Activated naive CD4-positive, alpha-beta T cell treated with anti-CD3 and anti-CD28 coated beads for 36 hours (primary cell): ENCODE data around the gene PMM2. TPM values are rescaled to one million over a fixed set of nuclear protein-coding genes. Genes with fewer than 3 reads are reported as not detected.
"Not testable (repeated sequence)": the region's sequence is repeated elsewhere in the genome, so short reads cannot be mapped to it uniquely, and the experiment has no call there.

ENCODE experiments used
- CTCF ChIA-PET: fragments of 350-600 bp; sonication (Branson Sonifier 250); formaldehyde crosslinking; loops from one replicate; lab custom pipeline; 2021; ENCODE audit warnings: antibody characterized with exemption; lab: Charles Lee
- DNase-seq: peaks from one replicate; pipeline ENCODE4 v3.0.0-alpha.2; 2020
- H3K27ac Mint-ChIP-seq: one replicate; pipeline ENCODE4 v1.8.0; 2021; ENCODE audit warnings: mild to moderate bottlenecking, mixed read lengths
- H3K27me3 Mint-ChIP-seq: one replicate; pipeline ENCODE4 v1.8.0; 2021; ENCODE audit warnings: low read depth, mixed read lengths
- H3K36me3 Mint-ChIP-seq: one replicate; pipeline ENCODE4 v1.8.0; 2021; ENCODE audit warnings: low read depth, mixed read lengths
- H3K4me1 Mint-ChIP-seq: one replicate; pipeline ENCODE4 v1.8.0; 2021; ENCODE audit warnings: low read depth, mixed read lengths
- H3K4me3 Mint-ChIP-seq: one replicate; pipeline ENCODE4 v1.8.0; 2021; ENCODE audit warnings: mild to moderate bottlenecking, moderate library complexity, mixed read lengths
- H3K9me3 Mint-ChIP-seq: one replicate; pipeline ENCODE4 v1.8.0; 2021; ENCODE audit warnings: mixed read lengths
- intact Hi-C: fragments of 100-400 bp; cut with micrococcal nuclease; formaldehyde crosslinking; loops from one replicate; pipeline ENCODE4 v1.15.1; 2023
- total RNA-seq, 2 experiments: library from RNA; stranded (reverse); gene quantifications; one replicate each; pipeline ENCODE4 v1.2.3, GENCODE V29; 2021

The PMM2 gene
- total RNA-seq = 10 to 100 TPM; 20.1 to 20.8 TPM

DNA sequence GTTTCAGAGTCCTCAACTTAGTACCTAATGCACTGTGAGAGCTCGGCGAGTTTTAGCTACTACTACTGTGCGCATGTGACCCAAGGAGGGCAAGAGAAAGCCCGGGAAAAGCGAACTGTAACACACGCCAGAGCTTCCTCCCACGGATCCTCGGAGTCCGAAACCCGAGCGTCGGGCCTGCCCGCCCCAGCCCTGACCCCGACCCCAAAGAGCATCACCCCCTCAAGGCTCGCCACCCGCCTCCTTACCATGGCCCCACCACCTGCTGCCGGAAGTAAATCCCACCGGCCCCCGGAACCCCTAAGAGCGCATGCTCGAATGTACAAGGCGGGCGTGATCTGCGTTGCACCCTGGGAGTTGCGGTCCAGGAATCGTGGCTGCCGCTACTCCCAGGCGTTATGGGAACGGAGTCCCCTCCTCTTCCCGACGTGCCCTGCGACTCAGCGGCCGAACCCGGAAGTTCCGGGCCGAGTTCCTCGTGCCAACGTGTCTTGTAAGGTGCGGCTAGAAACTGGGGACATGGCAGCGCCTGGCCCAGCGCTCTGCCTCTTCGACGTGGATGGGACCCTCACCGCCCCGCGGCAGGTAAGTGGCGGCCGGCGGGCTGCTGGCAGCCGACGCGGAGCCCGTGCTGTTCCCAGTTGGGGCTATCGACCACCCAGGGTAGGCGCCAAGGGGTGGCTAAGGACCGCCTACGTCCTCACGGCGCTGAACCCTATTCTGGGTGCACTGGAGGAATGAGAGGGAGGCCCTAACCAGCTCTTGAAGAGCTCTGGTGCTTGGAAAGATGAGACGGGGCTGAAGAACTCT lies at the start of gene PMM2, which contains the start of gene TMEM186:
Gene PMM2, plus strand, starts transcription at position 476 of the 810 bp plus-strand sequence. Its CDS starts 44 bp downstream, at position 520.
Gene TMEM186, minus strand, starts transcription at position 276 of the 810 bp plus-strand sequence. Its CDS starts 25 bp downstream, at position 251.
- Mint-ChIP-seq H3K4me1 (peaks cover 49% of the 10 kb centered on the region), H3K36me3 (peaks cover 27% of the 10 kb centered on the region), H3K27me3 (no peaks in the 10 kb centered on the region), H3K9me3 (no peaks in the 10 kb centered on the region), H3K27ac (peak within 1 kb of the TSS; percentile 91), H3K4me3 (peak within 1 kb of the TSS; percentile 95)
- peak; percentile 96 for DNase-seq
- CTCF ChIA-PET = interaction anchor here (1.5 kb wide), 1 partner anchor 139 kb away, joined by 3 read pairs; no protein-coding TSS in a partner anchor
- intact Hi-C loops = loop anchor here (1.0 to 5.0 kb wide), 9 partner anchors 71 to 337 kb away; partner anchors contain the start of genes HAPSTR1, METTL22 and USP7

DNA sequence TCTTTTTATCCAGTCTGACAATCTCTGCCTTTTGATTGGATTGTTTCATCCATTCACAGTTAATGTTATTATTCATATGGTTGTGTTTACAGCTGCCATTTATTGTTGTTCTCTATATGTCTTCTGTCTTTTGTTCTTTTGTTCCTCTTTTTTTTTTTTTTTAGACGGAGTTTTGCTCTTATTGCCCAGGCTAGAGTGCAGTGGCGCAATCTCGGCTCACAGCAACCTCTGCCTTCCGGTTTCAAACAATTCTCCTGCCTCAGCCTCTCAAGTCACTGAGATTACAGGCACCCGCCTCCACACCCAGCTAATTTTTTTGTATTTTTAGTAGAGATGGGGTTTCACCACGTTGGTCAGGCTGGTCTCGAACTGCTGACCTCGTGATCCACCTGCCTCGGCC lies 48.7 kb upstream of the PMM2 start:
- H3K36me3 Mint-ChIP-seq, H3K27ac Mint-ChIP-seq, CTCF ChIA-PET, H3K4me1 Mint-ChIP-seq, H3K27me3 Mint-ChIP-seq, H3K9me3 Mint-ChIP-seq, intact Hi-C loops, H3K4me3 Mint-ChIP-seq, DNase-seq: not testable (repeated sequence)

DNA sequence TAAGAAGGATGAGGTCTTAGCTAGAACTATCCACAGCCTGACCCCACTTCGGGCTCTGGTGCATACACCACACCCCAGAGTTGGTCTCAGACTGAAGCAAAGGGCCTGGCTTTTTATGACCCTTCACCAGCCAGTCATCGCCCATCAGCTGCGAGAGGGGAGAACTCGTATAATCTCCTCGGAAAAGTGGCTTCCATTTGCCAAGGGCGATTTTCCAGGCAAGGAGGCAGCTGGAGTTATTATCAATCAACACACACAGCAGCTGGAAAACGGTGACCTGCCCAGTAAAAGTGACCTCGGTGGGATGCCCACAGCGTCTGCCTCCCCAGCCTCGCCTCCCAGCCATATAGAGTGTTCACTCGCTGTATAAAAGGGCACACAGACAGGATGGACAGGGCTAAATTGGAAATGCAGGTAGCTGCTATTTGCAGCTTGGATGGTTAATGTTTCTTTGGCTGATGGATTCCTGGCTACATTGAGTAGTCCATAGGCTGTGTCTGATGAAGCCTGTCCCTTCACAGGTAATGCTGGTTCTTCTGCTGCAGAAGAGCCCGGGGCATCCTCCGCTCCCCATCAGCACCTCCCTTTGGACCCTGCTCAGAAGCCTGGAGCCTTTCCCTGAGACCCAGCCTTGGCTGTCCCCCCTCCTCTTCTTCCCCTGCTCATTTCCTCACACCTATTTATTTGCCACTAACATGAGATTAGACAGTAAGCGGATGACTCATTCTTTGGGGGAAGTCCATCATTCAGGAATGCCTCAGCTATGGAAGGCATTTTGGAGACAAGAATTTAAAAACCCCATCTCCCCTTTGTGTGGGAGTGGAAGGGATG lies 45.9 kb upstream of the PMM2 start:
- intact Hi-C loops = no loop called here
- Mint-ChIP-seq H3K36me3 (peaks cover 1% of the 10 kb centered on the region), H3K27me3 (no peaks in the 10 kb centered on the region), H3K4me3 (no peak overlapping the region), H3K4me1 (no peaks in the 10 kb centered on the region), H3K27ac (no peak overlapping the region), H3K9me3 (no peaks in the 10 kb centered on the region)
- CTCF ChIA-PET = interaction anchor here (0.6 to 0.7 kb wide), 3 partner anchors 57 to 629 kb away, joined by 3 to 5 read pairs (median 3); no protein-coding TSS in a partner anchor
- no peak for DNase-seq

DNA sequence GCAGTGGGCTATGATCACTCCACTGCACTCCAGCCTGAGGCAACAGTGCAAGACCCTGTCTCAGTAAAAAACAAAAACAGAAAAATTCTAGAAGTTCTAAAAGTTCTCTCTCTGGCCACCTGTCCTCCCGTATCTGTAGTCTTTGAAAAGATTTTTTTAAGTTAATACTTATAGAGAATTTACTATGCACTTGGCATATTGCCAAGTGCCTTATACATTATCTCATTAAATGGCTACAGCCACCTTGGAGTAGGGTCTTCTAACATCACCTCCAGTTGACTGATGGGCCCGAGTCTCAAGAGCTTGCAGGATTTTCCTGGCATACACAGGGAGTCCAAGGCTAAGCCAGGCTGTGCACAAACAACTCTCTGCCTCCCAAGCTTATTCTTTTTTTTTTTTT lies 44.9 kb upstream of the PMM2 start:
- intact Hi-C loops = no loop called here
- CTCF ChIA-PET = interaction anchor here (0.6 kb wide), 2 partner anchors 58 to 630 kb away, joined by 3 read pairs; no protein-coding TSS in a partner anchor
- DNase-seq = no peak
- no peaks in the 10 kb centered on the region for H3K9me3 Mint-ChIP-seq
- no peak overlapping the region for H3K4me3 Mint-ChIP-seq
- no peaks in the 10 kb centered on the region for H3K27me3 Mint-ChIP-seq
- no peak overlapping the region for H3K27ac Mint-ChIP-seq
- no peaks in the 10 kb centered on the region for H3K4me1 Mint-ChIP-seq
- H3K36me3 Mint-ChIP-seq = peaks cover 1% of the 10 kb centered on the region

DNA sequence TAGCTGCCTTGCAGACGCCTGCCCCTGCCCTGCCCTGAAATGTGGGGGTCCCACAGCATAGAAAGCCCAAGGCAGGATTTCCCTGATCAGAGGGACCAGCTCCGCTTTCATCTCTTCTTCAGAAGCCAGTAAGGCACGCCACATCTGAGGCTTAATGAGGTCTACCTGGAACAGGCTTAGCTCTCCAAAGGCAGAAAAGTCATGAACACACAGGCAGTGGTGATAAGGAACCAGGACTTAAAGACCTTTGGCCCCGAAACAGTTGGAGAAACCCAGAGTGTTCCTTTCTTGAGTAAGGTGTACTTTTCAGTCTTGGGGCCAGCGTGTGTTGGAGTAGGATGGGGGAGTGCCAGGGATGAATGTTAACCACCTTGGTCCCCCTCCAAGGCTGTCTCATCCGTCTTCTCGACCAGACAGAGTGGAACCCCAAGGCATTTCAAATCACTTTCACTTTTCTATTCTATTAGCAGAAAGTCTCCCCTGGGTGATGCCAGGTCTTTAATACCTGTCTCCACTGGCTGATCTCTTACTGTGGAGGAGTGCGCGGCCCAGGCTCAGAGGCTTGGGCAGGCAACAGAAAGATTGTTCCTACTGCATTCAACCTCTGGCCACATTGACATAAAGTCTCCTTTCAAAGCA lies 44.1 kb upstream of the PMM2 start:
- no peaks in the 10 kb centered on the region for H3K27me3 Mint-ChIP-seq
- no peak for DNase-seq
- CTCF ChIA-PET = no interaction called here
- H3K4me3 Mint-ChIP-seq = no peak overlapping the region
- intact Hi-C loops = no loop called here
- no peaks in the 10 kb centered on the region for H3K9me3 Mint-ChIP-seq
- no peaks in the 10 kb centered on the region for H3K4me1 Mint-ChIP-seq
- peaks cover 1% of the 10 kb centered on the region for H3K36me3 Mint-ChIP-seq
- H3K27ac Mint-ChIP-seq = no peak overlapping the region

DNA sequence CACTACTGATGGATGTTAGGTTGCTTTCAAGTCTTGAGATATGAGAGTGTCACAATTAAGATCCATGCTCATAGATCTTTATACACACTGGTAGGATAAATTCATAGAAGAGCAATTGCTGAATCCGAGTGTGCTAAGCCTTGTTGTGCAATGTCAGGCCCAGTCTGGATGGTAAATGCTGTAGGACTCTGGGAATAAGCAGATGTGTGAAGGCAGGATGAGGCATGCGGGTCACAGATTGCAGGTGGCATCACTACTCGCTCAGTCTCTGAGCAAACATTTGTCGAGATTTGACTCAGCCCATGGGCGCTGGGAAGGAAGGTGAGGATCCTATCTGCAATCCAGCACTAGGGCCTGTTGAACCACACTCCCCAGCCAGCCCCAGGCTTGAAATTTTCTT lies 40.9 kb upstream of the PMM2 start:
- Mint-ChIP-seq H3K9me3 (no peaks in the 10 kb centered on the region), H3K27ac (no peak overlapping the region), H3K4me3 (no peak overlapping the region), H3K36me3 (peaks cover 1% of the 10 kb centered on the region), H3K27me3 (no peaks in the 10 kb centered on the region), H3K4me1 (no peaks in the 10 kb centered on the region)
- CTCF ChIA-PET = no interaction called here
- DNase-seq = no peak
- intact Hi-C loops = no loop called here

DNA sequence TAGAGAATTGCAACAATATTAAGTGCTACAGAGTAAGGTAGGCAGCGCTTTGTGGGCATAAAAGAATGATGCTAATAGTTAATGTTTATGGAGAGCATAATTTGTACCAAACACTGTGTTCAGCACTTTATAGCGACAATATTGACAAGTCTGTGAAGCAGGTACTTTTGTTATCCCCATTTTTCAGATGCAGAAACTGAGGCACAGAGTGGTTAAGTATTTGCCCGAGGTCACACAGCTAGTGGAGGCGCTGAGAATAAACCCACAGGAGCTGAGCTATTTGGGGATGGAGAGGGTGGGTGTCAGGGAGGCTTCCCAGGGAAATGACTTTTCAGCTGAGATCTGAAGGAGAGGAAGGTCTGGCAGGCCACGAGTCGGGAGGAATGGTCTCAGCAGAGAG lies 39.6 kb upstream of the PMM2 start:
- CTCF ChIA-PET = no interaction called here
- no peak for DNase-seq
- Mint-ChIP-seq H3K36me3 (peaks cover 1% of the 10 kb centered on the region), H3K27ac (no peak overlapping the region), H3K27me3 (no peaks in the 10 kb centered on the region), H3K4me3 (no peak overlapping the region), H3K9me3 (no peaks in the 10 kb centered on the region), H3K4me1 (no peaks in the 10 kb centered on the region)
- intact Hi-C loops = no loop called here

DNA sequence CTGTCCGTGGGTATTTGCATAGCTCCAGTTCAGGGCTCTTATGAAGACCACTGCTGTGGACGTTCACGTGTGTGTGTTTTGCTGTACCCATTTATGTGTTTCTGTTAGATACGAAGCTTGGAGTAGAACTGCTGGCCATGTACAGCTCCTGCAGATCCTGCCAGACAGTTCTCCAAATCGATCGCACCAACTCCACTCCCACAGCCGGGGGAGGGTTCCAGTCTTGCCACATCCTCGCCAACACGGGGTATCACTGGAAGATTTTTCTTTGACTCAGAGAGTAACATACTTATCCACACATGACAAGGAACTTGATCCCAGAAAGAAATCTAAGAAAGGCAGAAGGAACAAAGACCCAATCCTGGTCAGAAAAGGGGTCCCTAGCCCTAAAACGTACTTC lies 37.6 kb upstream of the PMM2 start:
- DNase-seq = no peak
- Mint-ChIP-seq H3K27me3 (no peaks in the 10 kb centered on the region), H3K9me3 (no peaks in the 10 kb centered on the region), H3K4me1 (no peaks in the 10 kb centered on the region), H3K36me3 (peaks cover 2% of the 10 kb centered on the region), H3K4me3 (no peak overlapping the region), H3K27ac (no peak overlapping the region)
- CTCF ChIA-PET = no interaction called here
- intact Hi-C loops = no loop called here

DNA sequence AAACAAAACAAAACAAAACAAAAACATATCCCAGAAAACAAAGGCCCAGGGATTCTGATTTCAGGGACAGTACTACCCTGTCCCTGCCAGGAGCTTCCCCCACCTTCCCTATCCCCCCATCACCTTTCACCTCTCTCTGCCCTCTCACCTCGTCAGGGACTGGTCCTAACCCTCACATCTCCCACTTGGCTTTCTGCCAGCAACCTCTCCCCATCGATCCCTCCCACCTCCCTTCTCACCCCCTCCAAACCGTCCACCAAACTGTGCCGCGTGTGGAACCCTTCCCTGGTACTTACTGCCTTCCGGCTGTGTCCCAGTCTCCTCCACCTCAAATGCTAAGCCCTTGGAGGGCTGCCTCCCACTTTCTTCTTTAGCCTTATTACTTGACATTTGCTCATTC lies 36.6 kb upstream of the PMM2 start:
- CTCF ChIA-PET = no interaction called here
- Mint-ChIP-seq H3K27me3 (no peaks in the 10 kb centered on the region), H3K36me3 (peaks cover 2% of the 10 kb centered on the region), H3K4me3 (no peak overlapping the region), H3K4me1 (no peaks in the 10 kb centered on the region), H3K9me3 (no peaks in the 10 kb centered on the region), H3K27ac (no peak overlapping the region)
- no peak for DNase-seq
- intact Hi-C loops = no loop called here

DNA sequence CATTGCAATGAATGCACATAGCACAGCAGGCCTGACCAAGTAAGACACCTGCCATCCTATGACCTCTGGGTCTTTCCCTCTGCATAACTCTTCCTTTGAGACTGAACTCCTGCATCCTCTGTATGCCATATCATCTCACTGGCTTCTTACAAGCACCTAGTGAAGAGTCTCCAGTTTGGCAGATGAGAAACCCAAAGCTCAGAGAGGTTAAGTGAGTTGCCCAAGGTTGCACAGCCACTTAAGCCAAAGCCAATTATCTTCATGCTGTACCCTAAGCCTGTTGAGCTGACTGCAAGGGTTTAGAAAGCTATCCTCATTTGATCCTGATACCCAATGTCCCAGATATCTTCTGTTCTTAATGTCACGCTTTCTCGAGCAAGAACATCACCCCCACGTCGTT lies 35.4 kb upstream of the PMM2 start:
- Mint-ChIP-seq H3K4me3 (no peak overlapping the region), H3K36me3 (peaks cover 2% of the 10 kb centered on the region), H3K27ac (no peak overlapping the region), H3K27me3 (no peaks in the 10 kb centered on the region), H3K9me3 (no peaks in the 10 kb centered on the region), H3K4me1 (no peaks in the 10 kb centered on the region)
- intact Hi-C loops = no loop called here
- CTCF ChIA-PET = no interaction called here
- DNase-seq = no peak

DNA sequence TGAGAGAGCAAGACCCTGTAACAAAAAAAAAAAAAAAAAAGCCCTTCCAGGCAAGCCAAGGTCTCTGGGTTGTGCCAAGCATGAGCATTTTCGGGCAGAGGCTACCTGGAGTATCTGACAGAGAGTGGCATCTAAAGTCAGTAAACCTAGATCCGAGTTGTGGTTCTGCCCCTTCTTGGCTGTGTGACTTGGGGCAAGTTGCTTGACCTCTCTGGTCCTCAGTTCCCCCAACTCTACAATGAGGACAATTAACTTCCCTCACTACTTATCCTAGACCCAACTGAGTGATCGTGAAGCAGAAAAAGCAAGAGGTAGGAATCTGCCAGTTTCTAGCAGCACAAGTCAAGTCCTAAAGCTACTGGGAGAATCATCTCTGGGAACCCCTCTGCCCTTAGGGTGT lies 34.6 kb upstream of the PMM2 start:
- Mint-ChIP-seq H3K27me3 (no peaks in the 10 kb centered on the region), H3K36me3 (peaks cover 2% of the 10 kb centered on the region), H3K9me3 (no peaks in the 10 kb centered on the region), H3K4me1 (no peaks in the 10 kb centered on the region), H3K27ac (no peak overlapping the region), H3K4me3 (no peak overlapping the region)
- intact Hi-C loops = no loop called here
- DNase-seq = no peak
- CTCF ChIA-PET = interaction anchor here (0.8 kb wide), 1 partner anchor 12 kb away, joined by 3 read pairs; no protein-coding TSS in a partner anchor

DNA sequence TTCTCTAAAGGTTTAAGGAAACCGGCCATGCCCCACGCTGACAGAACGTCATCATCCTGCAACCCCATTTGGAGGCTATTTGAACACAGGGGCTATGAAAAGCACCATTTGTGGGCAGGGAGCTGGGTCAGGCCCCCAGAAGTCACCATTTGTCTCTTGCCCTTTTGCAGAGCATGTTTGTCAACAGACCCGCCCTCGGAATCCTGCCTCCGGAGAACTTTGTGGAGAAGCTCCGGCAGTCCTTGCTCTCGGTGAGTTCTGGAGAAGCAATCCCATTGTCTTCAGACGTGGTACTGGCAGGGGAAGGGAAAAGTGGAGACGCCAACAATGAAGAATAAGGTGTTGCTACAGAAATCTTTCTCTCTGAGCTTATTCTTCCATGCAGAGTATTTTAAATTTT lies 33.7 kb upstream of the PMM2 start:
- Mint-ChIP-seq H3K27ac (no peak overlapping the region), H3K36me3 (peaks cover 2% of the 10 kb centered on the region), H3K9me3 (no peaks in the 10 kb centered on the region), H3K27me3 (no peaks in the 10 kb centered on the region), H3K4me3 (no peak overlapping the region), H3K4me1 (no peaks in the 10 kb centered on the region)
- CTCF ChIA-PET = interaction anchor here (1.0 kb wide), 1 partner anchor 117 kb away, joined by 3 read pairs; no protein-coding TSS in a partner anchor
- no peak for DNase-seq
- intact Hi-C loops = no loop called here
